GM12864 (cell line): ENCODE data around the gene NHLRC4.

ENCODE experiments used
- DNase-seq: peaks from one replicate; pipeline ENCODE4 v3.0.0-alpha.2; 2011; ENCODE audit warnings: low read depth
- H3K4me3 ChIP-seq: 2 replicates; pipeline ENCODE4 v1.5.1; 2011; ENCODE audit warnings: mild to moderate bottlenecking, low read depth, low read length, control low read depth
- TF ChIP-seq, protein P1 (sequence below): IDR thresholded peaks from 2 replicates; pipeline ENCODE4 v1.5.1; 2011; ENCODE audit warnings: low read depth, mild to moderate bottlenecking, moderate library complexity, low read length, control low read depth, inconsistent platforms; ENCODE audit errors: missing control alignments

NHLRC4 gene

DNA sequence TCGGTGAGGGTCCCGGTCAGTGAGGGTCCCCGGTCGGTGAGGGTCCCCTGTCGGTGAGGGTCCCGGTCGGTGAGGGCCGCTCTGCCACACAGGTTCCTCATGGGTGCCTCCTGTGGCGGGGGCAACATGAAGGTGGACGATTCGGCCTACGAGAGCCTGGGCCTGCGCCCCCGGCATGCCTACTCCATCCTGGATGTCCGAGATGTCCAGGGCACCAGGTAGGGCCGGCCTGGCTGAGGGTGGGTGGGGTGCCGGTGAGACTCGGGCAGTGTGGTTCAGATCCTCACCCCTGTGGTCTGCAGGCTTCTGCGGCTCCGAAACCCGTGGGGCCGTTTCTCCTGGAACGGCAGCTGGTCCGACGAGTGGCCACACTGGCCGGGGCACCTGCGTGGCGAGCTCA lies 15.6 kb upstream of the NHLRC4 start:
- H3K4me3 ChIP-seq = no peak overlapping the region
- no peak for DNase-seq
- TF ChIP-seq, protein P1, sequence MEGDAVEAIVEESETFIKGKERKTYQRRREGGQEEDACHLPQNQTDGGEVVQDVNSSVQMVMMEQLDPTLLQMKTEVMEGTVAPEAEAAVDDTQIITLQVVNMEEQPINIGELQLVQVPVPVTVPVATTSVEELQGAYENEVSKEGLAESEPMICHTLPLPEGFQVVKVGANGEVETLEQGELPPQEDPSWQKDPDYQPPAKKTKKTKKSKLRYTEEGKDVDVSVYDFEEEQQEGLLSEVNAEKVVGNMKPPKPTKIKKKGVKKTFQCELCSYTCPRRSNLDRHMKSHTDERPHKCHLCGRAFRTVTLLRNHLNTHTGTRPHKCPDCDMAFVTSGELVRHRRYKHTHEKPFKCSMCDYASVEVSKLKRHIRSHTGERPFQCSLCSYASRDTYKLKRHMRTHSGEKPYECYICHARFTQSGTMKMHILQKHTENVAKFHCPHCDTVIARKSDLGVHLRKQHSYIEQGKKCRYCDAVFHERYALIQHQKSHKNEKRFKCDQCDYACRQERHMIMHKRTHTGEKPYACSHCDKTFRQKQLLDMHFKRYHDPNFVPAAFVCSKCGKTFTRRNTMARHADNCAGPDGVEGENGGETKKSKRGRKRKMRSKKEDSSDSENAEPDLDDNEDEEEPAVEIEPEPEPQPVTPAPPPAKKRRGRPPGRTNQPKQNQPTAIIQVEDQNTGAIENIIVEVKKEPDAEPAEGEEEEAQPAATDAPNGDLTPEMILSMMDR = no peak

DNA sequence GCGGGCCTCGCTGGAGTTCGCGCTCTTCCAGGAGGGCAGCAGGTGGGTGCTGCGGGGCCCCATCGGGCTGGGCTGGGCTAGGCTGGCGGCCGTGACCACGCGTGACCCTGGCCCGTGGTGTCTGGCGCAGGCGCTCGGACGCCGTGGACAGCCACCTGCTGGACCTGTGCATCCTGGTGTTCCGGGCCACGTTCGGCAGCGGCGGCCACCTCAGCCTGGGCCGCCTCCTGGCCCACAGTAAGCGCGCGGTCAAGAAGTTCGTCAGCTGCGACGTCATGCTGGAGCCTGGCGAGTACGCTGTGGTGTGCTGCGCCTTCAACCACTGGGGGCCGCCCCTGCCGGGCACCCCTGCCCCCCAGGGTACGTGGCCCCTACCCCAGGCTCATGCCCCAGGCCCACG lies 14.6 kb upstream of the NHLRC4 start:
- no peak overlapping the region for H3K4me3 ChIP-seq
- TF ChIP-seq, protein P1 = no peak
- DNase-seq = no peak

DNA sequence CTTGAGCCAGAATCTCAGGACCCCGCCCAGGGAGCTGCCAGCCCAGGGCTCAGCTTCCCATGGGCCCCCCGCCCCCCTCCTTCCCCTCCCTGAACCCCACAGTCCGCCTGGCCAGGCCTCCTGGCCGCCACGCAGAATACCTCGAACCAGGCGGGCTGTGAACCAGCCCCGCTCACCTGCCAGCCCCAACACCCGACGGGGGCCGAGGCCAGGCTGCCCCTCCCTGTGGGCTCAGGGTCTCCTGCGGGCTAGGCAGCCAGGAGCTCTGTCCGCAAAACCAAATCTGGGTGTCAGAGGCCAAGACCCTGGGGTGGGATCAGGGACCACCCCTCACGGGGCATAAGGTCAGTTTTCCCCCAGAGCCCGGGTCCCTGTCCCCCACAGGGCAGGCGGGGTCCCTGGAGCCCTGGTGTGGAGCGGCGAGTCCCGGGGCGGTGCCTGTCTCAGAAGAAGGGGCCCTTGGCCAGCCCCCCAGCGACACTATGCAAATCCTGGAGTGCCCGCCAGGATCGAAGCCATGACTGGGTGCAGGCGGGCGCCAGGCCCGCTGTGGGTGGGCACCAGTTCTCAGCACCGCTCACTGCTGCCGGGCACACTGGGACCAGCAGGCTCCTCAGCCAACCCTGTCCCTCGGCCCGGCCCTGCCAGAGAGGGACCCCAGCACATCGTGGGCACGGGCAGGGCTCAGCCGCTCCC lies 13.1 kb upstream of the NHLRC4 start:
- no peak overlapping the region for H3K4me3 ChIP-seq
- no peak for DNase-seq
- TF ChIP-seq, protein P1 = no peak

DNA sequence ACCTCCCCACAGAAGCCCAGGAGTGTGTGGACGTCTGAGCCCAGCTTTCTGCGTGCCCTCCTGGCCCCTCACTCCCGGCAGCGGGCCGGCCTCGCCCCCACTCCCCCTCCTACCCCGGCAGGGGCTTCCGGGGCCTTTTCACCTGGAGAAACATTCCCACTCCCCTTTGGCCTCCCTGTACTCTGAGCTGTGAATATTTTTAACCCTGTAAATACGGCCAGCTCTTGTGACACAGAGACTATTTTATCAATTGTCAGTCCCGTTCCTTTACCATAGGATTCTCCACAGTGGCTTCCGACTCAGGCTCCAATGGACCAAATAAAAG lies 12.5 kb upstream of the NHLRC4 start:
- TF ChIP-seq, protein P1 = no peak
- DNase-seq = no peak

DNA sequence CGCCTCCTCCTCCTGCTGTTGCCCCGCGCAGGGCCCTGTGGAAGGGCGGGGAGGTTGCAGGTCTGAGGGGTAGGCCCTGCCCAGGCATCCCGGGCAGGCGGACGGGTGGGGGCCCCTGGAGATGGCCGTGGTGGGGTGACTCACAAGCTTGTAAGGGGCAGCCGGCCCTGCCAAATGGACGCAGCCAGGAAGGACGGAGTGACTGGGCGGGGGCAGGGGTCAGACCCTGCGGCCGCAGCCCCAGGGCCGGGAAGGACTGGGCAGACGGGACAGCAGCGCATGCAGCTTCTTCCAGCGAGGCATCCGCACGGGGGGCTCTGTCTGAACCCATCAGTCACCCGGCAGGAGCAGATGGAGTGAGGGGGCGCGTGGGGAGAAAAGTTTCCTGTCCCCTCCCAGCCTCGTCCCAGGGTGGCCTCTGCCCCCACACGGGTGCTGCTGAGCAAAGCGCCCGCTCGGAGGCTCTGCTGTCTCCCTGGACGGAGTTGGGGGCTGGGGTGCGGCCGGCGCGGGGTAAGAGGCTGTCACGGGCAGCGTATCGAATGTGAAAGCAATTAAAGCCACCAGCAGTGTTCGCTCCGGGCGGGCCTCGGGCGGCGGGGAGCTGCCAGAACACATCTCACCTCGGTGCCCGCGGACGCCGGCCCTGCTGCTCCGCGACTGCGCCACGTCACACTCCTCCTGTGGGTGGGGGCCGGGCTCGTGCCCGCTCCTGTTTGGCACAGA lies 12.0 kb upstream of the NHLRC4 start:
- no peak for DNase-seq
- TF ChIP-seq, protein P1 = no peak
- H3K4me3 ChIP-seq = no peak overlapping the region

More for the DNA sequence above, 12.5 kb upstream of the NHLRC4 start:
- no peak overlapping the region for H3K4me3 ChIP-seq

DNA sequence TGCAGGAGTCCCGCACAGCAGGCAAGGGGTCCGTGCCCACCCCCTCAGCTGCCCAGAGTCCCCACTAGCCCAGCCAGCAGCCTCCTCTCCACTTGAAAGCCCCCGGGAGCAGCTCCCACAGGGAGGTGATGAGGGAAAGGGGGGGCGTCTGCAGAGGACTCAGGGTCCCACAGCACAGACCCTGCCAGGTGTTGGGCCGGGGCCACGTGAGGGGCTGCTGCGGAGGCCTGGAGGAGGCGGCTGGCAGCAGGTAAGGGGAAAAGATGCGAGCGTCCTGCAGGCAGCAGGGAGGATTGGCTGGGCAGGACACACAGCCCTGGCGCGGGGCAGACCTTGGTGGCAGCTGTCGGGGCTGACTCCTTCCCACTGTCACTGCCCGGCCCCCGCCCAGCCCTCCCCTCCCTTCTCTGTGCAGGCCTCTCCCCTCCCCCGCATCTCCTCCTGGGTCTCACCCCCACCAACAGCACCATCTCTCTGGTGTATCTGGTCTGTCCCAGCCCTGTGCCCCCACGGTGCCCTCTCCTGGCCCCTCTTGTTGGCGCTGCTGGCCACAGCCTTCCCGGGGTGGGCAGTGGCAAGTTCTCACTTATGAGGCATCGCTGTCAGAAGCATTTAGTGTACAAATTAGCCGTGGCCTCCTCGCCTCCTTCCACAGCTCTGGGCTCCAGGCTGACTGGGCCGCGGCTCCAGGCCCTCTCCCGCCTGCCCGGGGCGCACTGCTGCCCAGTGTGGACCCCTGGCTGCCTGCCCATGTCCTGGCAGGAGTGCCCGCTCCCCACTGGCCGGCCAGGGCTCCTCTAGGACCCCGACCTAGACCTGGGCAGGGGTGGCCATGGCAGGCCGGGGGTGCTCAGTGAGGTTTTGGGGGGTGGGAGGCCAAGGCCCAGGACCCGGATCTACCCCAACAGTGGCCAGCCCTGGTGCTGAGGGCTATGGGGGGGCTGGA lies 11.0 kb upstream of the NHLRC4 start:
- DNase-seq = no peak
- TF ChIP-seq, protein P1 = no peak
- no peak overlapping the region for H3K4me3 ChIP-seq
